ENCODE data around the gene CLRN3.

The CLRN3 gene

GRCh38 chr10:127880557-127880956, 12.2 kb downstream of the CLRN3 start:
- Histone ChIP-seq H3K9me2 (replicated peaks; ENCODE audit: insufficient read depth, low read length) (no peaks in the 10 kb centered on the region), H3K4me3 (ENCODE audit: insufficient read depth, low read length, poor library complexity, severe bottlenecking) (no peak overlapping the region), H3K9ac (ENCODE audit: low read length) (no peak overlapping the region), H3F3A (ENCODE audit: insufficient read depth) (no peaks in the 10 kb centered on the region), H3K27ac (ENCODE audit: low read depth, low read length) (no peak overlapping the region), H3K4me2 (ENCODE audit: low read depth, low read length, poor library complexity, severe bottlenecking) (no peak overlapping the region), H4K20me1 (ENCODE audit: low read depth, low read length) (no peaks in the 10 kb centered on the region), H2AFZ (ENCODE audit: low read depth, low read length, severe bottlenecking) (no peak overlapping the region), H3K36me3 (ENCODE audit: low read length) (no peaks in the 10 kb centered on the region), H3K9me3 (ENCODE audit: insufficient read depth, low read length) (no peaks in the 10 kb centered on the region), H3K79me2 (ENCODE audit: insufficient read depth, low read length) (no peaks in the 10 kb centered on the region), H3K27me3 (ENCODE audit: low read length) (no peaks in the 10 kb centered on the region)
- TF ChIP-seq CTCF (IDR thresholded peaks at IDR 0.05; ENCODE audit: insufficient read depth, low read length, poor library complexity, severe bottlenecking) (no peak), EZH2phosphoT487 (conservative IDR thresholded peaks at IDR 0.05; ENCODE audit: low read length) (no peak)

GRCh38 chr10:127878475-127879055, 14.2 kb downstream of the CLRN3 start:
- Histone ChIP-seq H3K4me2 (ENCODE audit: low read depth, low read length, poor library complexity, severe bottlenecking) (no peak overlapping the region), H3K9ac (ENCODE audit: low read length) (no peak overlapping the region), H3K4me3 (ENCODE audit: insufficient read depth, low read length, poor library complexity, severe bottlenecking) (no peak overlapping the region), H3K27ac (ENCODE audit: low read depth, low read length) (no peak overlapping the region), H3K79me2 (ENCODE audit: insufficient read depth, low read length) (no peaks in the 10 kb centered on the region), H4K20me1 (ENCODE audit: low read depth, low read length) (no peaks in the 10 kb centered on the region), H3F3A (ENCODE audit: insufficient read depth) (no peaks in the 10 kb centered on the region), H3K9me3 (ENCODE audit: insufficient read depth, low read length) (no peaks in the 10 kb centered on the region), H3K9me2 (replicated peaks; ENCODE audit: insufficient read depth, low read length) (no peaks in the 10 kb centered on the region), H2AFZ (ENCODE audit: low read depth, low read length, severe bottlenecking) (no peak overlapping the region), H3K27me3 (ENCODE audit: low read length) (no peaks in the 10 kb centered on the region), H3K36me3 (ENCODE audit: low read length) (no peaks in the 10 kb centered on the region)
- TF ChIP-seq CTCF (IDR thresholded peaks at IDR 0.05; ENCODE audit: insufficient read depth, low read length, poor library complexity, severe bottlenecking) (no peak), EZH2phosphoT487 (conservative IDR thresholded peaks at IDR 0.05; ENCODE audit: low read length) (no peak)

- Histone ChIP-seq H3K9ac (ENCODE audit: low read length) (no peak overlapping the region), H3K27me3 (ENCODE audit: low read length) (no peaks in the 10 kb centered on the region), H3K36me3 (ENCODE audit: low read length) (no peaks in the 10 kb centered on the region), H2AFZ (ENCODE audit: low read depth, low read length, severe bottlenecking) (no peak overlapping the region), H3F3A (ENCODE audit: insufficient read depth) (no peaks in the 10 kb centered on the region), H3K9me3 (ENCODE audit: insufficient read depth, low read length) (no peaks in the 10 kb centered on the region), H3K4me2 (ENCODE audit: low read depth, low read length, poor library complexity, severe bottlenecking) (no peak overlapping the region), H3K4me3 (ENCODE audit: insufficient read depth, low read length, poor library complexity, severe bottlenecking) (no peak overlapping the region), H4K20me1 (ENCODE audit: low read depth, low read length) (no peaks in the 10 kb centered on the region), H3K9me2 (replicated peaks; ENCODE audit: insufficient read depth, low read length) (no peaks in the 10 kb centered on the region), H3K79me2 (ENCODE audit: insufficient read depth, low read length) (no peaks in the 10 kb centered on the region), H3K27ac (ENCODE audit: low read depth, low read length) (no peak overlapping the region)
- TF ChIP-seq CTCF (IDR thresholded peaks at IDR 0.05; ENCODE audit: insufficient read depth, low read length, poor library complexity, severe bottlenecking) (no peak), EZH2phosphoT487 (conservative IDR thresholded peaks at IDR 0.05; ENCODE audit: low read length) (no peak)
Measured at GRCh38 chr10:127877699-127878098, 15.0 kb downstream of the CLRN3 start.

Measured in SU-DHL-6 (cell line).